Stimulated activated CD8-positive, alpha-beta memory T cell treated with anti-CD3 and anti-CD28 coated beads, Interleukin-7, amount 100 ng/mL, for 1 hour (primary cell): ENCODE results near the gene L3MBTL4.

ENCODE experiments used
- DNase-seq, 2 donors: peaks; one replicate each; pipeline ENCODE4 v3.0.0-alpha.2; 2020; ENCODE audit warnings: low read depth in 2 of 2

The L3MBTL4 gene

DNA sequence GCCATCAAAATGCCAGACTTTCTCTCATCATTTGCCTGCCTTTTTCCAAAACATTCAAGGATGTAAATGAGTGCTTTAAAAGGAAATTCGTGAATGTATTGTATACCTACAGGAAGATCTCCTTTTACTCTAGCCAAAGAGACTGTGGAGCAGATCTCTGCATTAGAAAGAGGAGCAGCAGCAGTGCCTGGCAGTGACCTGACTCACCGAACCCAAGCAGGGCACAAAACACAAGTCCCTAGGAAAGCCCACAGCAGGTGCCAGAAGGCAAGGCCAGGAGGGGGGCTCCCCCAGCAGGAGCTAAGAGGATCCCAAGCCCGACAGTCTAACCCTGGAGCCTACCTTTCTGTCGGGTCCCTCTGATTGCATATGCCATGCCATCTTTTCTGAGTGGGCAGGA is 47.9 kb downstream of the L3MBTL4 start:
- no peak for DNase-seq

DNA sequence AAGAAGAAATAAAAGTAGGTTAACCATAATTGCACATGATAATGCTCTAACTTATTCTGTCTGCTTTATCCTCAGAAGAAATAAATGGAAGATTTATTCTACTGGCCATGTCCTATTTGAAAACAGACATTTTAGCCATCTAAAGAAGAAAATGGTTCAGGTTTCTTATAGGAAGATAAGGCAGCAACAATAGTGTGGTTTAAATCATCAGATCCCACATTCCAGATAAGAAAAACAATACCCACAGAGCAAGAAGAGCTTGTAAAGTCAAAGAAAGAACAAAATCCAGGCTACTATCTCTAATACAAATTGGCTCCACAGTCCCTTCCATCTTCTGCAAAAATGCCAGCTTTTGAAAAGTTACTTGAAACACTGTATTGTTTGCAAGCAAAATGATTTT is 49.3 kb downstream of the L3MBTL4 start:
- DNase-seq, result no peak

GRCh38 chr18:6363216-6363615 is 51.5 kb downstream of the L3MBTL4 start:
- no peak for DNase-seq

GRCh38 chr18:6362559-6363129 is 52.1 kb downstream of the L3MBTL4 start:
- no peak for DNase-seq

DNA sequence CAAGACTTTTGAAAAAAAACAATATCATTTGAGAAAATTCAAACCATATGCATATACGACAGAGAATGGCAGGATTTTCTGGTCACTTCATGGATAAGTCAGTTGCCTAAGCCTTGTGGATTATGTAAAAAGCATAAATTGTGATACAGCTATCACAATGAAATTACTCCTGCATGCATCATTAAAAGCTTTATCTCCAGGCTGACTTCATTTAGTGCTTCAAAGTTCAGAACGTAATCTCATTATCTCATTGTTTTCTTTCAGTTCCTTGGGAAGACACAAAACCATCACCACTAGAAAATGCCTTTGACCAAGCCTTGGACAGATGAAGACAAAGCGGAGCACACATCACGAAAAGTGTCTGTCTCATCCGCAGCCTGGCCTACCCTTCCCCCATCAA is 57.0 kb downstream of the L3MBTL4 start:
- no peak for DNase-seq

GRCh38 chr18:6355789-6356589 is 58.7 kb downstream of the L3MBTL4 start:
- no peak for DNase-seq

- no peak for DNase-seq
Measured at GRCh38 chr18:6352275-6352674, 62.4 kb downstream of the L3MBTL4 start.

- no peak for DNase-seq
Measured at GRCh38 chr18:6342990-6343389, 71.7 kb downstream of the L3MBTL4 start.

- no peak for DNase-seq
Measured at GRCh38 chr18:6341709-6342108, 73.0 kb downstream of the L3MBTL4 start.

DNA sequence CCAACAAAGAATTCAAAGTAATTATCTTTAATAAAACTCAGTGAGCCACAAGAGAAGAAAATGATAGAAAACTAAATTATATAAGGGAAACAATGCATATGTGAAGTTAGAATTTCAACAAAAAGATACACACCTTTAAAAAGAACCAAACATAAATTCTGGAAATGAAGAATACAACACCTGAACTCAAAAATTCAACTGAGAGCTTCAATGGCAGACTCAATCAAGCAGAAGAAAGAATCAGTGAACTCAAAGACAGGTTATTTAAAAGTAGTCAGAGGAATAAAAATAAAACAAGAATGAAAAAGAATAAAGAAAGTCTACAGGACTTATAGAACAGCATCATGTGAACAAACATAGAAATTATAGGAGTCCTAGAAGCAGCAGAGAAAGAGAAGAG is 73.4 kb downstream of the L3MBTL4 start:
- DNase-seq, result no peak

- no peak for DNase-seq
Measured at GRCh38 chr18:6340121-6340520, 74.6 kb downstream of the L3MBTL4 start.

DNA sequence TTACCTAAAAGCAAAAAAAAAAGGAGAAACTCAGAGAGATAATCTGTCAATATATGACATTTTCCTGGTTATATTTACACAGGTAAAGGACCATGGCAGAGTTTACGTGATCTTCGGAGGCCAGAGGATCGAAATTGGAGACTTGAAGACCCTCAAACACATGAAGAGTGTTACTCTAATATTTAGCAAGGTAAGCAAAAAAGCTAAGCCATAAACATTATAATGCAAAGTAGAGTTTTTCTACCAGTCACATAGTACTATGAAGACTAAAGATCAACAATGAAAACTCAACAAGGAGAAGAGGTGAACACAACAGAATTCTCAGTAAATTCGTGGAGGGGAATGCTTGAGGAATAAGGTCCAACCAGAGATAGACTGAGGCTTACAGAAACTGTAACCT is 78.5 kb downstream of the L3MBTL4 start:
- no peak for DNase-seq

GRCh38 chr18:6333981-6334380 is 80.7 kb downstream of the L3MBTL4 start:
- DNase-seq, result no peak

DNA sequence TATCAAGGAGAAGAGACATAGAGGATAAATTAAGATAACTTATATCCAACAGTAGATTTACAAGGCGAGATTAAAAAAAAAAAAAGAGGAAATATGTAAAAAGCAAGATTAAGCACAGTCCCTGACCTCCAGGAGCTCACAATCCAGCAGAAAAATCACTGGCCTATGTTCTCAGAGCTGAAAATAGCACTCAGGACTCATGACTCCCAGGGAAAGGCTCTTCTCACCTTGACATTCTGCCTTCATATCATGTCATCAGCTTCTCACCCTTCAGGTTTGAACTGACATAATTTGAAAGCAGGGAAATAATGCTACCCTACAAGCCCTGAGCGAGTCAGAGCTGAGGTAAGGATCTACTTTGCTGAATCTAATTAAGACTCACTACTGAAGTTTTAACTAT is 82.8 kb downstream of the L3MBTL4 start:
- DNase-seq, result no peak

DNA sequence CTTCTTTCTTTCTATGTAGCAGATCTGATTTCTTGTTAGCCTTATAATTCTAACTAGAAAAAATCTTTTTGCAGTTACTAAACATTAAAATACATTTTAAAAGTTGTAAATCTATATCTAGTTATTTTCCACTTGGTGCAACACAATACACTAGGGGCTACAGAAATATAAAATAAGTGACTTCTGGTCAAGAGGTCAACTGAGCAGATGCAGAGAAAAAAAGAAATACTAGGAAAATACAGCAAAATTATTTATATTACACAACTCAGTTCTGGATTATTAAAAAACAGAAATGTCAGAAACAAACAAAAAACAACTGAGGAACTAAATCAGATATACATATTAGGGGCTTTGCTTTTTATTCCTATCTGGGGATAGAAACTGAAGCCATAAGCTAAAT is 83.9 kb downstream of the L3MBTL4 start:
- no peak for DNase-seq

DNA sequence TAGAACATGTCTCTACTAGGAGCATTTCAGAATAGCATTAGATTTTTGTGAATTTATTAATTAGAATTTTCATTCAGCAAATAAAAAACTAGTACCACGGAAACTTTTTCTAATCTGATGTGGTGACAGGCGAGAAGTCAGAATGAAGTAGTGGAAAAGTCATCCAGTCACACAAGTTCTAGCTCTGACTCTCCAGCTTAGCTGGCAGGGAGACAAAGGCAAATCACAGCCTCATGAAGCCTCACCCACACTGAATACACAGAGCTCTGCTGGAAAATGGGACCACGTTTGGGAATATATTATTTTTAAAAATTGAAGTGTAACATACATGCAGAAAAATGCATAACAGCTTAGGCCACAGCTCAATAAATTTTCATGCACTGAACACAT is 86.1 kb downstream of the L3MBTL4 start:
- no peak for DNase-seq

DNA sequence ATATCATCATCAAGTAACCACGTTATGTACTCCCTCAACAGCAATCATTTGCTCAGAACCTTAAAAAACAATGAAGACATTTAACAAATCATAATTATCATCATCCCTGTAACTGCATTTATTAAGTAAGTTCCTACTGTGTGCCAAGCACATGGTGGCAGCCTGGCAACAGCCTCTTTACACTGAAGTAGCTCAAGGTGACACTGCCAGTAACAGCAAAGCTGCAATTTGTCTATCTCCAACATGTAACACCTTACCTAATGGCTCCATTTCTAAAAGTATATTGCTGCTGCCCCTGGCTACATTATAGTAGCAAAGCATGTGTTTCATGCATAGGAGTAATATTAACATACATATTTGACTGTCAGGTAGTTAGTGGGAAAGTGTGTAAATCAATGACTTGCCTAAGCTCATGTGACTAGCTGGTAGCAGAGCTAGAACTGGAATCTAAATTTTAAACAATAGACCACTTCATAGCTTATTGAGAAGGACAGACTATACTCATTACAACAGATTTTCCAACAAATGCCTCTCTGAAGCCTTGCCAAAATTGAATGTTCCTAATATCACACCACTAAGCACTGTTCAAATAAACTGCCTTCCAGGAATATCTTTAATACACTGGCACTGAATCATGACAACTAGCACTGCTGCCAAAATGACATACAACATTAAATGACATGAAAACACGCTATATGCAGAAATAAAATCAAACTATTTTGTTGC is 86.7 kb downstream of the L3MBTL4 start:
- DNase-seq, result no peak

- no peak for DNase-seq
Measured at GRCh38 chr18:6327485-6327884, 87.2 kb downstream of the L3MBTL4 start.

DNA sequence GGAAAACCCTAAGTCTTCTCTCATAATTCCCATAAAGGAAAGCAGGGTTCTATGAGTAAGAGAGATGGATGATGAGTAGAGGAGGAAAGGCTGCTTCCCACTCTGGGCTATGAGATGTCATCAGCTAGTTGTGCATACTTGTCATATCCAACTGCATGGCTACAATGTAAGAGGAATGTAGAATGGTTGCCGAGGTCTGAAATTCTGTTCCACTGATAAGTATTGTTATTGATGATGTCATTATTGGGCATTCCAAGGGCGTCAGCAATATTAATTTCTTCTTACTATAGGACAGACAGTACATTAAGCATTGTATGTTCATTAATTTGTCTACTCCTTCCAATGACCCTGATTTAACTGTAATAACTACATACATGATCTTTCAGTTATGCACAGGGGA is 88.1 kb downstream of the L3MBTL4 start:
- no peak for DNase-seq

- no peak for DNase-seq
Measured at GRCh38 chr18:6323319-6323889, 91.3 kb downstream of the L3MBTL4 start.

GRCh38 chr18:6315517-6316331 is 99.0 kb downstream of the L3MBTL4 start:
- DNase-seq, result no peak

GRCh38 chr18:6313415-6313814 is 101.3 kb downstream of the L3MBTL4 start:
- no peak for DNase-seq
